Measurements from ENCODE around the gene TEX30. TPM values are rescaled to one million over a fixed set of nuclear protein-coding genes. Genes with fewer than 3 reads are reported as not detected.

TEX30 gene
- total and polyA plus RNA-seq, 2 donors from 2014 or later = 9.9 to 22.7 TPM

- Histone ChIP-seq H3K4me3 (ENCODE audit: low read length in 3 of 3) (no peak overlapping the region), H3K4me1 (ENCODE audit: control insufficient read depth in 2 of 3, insufficient read depth in 2 of 3, low read depth in 1 of 3, low read length in 3 of 3) (peaks cover 0 to 6% (median 4%) of the 10 kb centered on the region in 3 donors), H3K9me3 (ENCODE audit: control insufficient read depth in 2 of 3, insufficient read depth in 1 of 3, low read length in 3 of 3) (no peaks in the 10 kb centered on the region), H3K27ac (ENCODE audit: low read depth in 2 of 2, low read length in 2 of 2) (peak overlapping the region; percentile 85 to 86), H3K27me3 (ENCODE audit: control insufficient read depth, insufficient read depth, low read length) (no peaks in the 10 kb centered on the region), H3K9ac (ENCODE audit: low read length in 3 of 3) (no peak overlapping the region), H3K36me3 (ENCODE audit: control insufficient read depth in 2 of 3, insufficient read depth in 3 of 3, low read length in 3 of 3) (no peaks in the 10 kb centered on the region)
- intact Hi-C loops (cut with DNase I) = no loop called here
- FAIRE-seq = no peak
- TF ChIP-seq CTCF (IDR thresholded peaks at IDR 0.05; ENCODE audit: borderline replicate concordance, extremely low read depth, insufficient read depth) = no peak
- no peak for DNase-seq
Measured at GRCh38 chr13:102774591-102775520, 1.3 kb upstream of the TEX30 start.

- peaks cover 0 to 6% (median 4%) of the 10 kb centered on the region in 3 donors for H3K4me1 ChIP-seq (ENCODE audit: control insufficient read depth in 2 of 3, insufficient read depth in 2 of 3, low read depth in 1 of 3, low read length in 3 of 3)
- FAIRE-seq (no peak), DNase-seq (peak in 2 of 5 donors; percentile 73 to 76)
- peak overlapping the region; percentile 76 to 89 (median 87) for H3K4me3 ChIP-seq (ENCODE audit: low read length in 3 of 3)
- peak overlapping the region in 2 of 3 donors; percentile 76 to 90 for H3K9ac ChIP-seq (ENCODE audit: low read length in 3 of 3)
- peak overlapping the region; percentile 85 to 86 for H3K27ac ChIP-seq (ENCODE audit: low read depth in 2 of 2, low read length in 2 of 2)
- no peaks in the 10 kb centered on the region for H3K27me3 ChIP-seq (ENCODE audit: control insufficient read depth, insufficient read depth, low read length)
- no peaks in the 10 kb centered on the region for H3K9me3 ChIP-seq (ENCODE audit: control insufficient read depth in 2 of 3, insufficient read depth in 1 of 3, low read length in 3 of 3)
- no peaks in the 10 kb centered on the region for H3K36me3 ChIP-seq (ENCODE audit: control insufficient read depth in 2 of 3, insufficient read depth in 3 of 3, low read length in 3 of 3)
- no peak for TF ChIP-seq CTCF (IDR thresholded peaks at IDR 0.05; ENCODE audit: borderline replicate concordance, extremely low read depth, insufficient read depth)
- intact Hi-C loops (cut with DNase I) = no loop called here
Measured at GRCh38 chr13:102774214-102774568, 605 bp upstream of the TEX30 start.

- no peaks in the 10 kb centered on the region for H3K9me3 ChIP-seq (ENCODE audit: control insufficient read depth in 2 of 3, insufficient read depth in 1 of 3, low read length in 3 of 3)
- H3K27me3 ChIP-seq (ENCODE audit: control insufficient read depth, insufficient read depth, low read length) = no peaks in the 10 kb centered on the region
- FAIRE-seq (no peak), DNase-seq (no peak)
- H3K4me1 ChIP-seq (ENCODE audit: control insufficient read depth in 2 of 3, insufficient read depth in 2 of 3, low read depth in 1 of 3, low read length in 3 of 3) = peaks cover 0 to 6% (median 4%) of the 10 kb centered on the region in 3 donors
- no peak overlapping the region for H3K4me3 ChIP-seq (ENCODE audit: low read length in 3 of 3)
- H3K36me3 ChIP-seq (ENCODE audit: control insufficient read depth in 2 of 3, insufficient read depth in 3 of 3, low read length in 3 of 3) = no peaks in the 10 kb centered on the region
- TF ChIP-seq CTCF (IDR thresholded peaks at IDR 0.05; ENCODE audit: borderline replicate concordance, extremely low read depth, insufficient read depth) = no peak
- H3K27ac ChIP-seq (ENCODE audit: low read depth in 2 of 2, low read length in 2 of 2) = no peak overlapping the region
- intact Hi-C loops (cut with DNase I) = no loop called here
- H3K9ac ChIP-seq (ENCODE audit: low read length in 3 of 3) = no peak overlapping the region
Measured at GRCh38 chr13:102772042-102772425, 1.6 kb downstream of the TEX30 start.
